ENCODE data around the gene SMC6. TPM values are rescaled to one million over a fixed set of nuclear protein-coding genes. Genes with fewer than 3 reads are reported as not detected.

Gene SMC6
- total RNA-seq, 2 experiments from 2014 or later: 19.7 to 19.9 TPM

DNA sequence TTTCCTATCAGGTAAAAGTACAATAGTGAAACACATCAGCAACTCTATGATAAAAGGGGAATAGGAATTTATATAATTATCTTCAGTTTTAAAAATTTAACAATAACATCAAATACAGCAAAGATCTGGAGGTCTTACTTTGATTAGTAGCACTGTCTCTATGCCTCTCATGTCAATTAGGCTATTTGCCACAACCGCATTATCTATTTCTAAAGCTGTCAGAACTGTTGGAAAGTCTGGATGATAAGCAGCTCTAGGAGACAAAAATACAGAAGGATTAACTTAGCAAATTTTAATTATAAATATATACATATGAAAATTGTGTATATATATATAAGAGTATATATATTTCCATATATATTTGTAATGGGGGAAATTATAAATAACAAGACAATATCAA lies 45.1 kb downstream of the SMC6 start:
- ATAC-seq: no peak
- DNase-seq: no peak
- Mint-ChIP-seq H3K36me3 (ENCODE audit: low read depth) (peaks cover 19% of the 10 kb centered on the region), H3K27me3 (no peaks in the 10 kb centered on the region), H3K4me3 (no peak overlapping the region), H3K27ac (no peak overlapping the region), H3K9me3 (no peaks in the 10 kb centered on the region), H3K4me1 (ENCODE audit: low read depth) (no peaks in the 10 kb centered on the region)
- CTCF ChIA-PET: interaction anchor here (1.3 to 2.2 kb wide), 2 partner anchors 11 to 37 kb away, joined by 4 to 11 read pairs; no protein-coding TSS in a partner anchor
- intact Hi-C loops (cut with micrococcal nuclease): no loop called here
- TF ChIP-seq, protein P1, sequence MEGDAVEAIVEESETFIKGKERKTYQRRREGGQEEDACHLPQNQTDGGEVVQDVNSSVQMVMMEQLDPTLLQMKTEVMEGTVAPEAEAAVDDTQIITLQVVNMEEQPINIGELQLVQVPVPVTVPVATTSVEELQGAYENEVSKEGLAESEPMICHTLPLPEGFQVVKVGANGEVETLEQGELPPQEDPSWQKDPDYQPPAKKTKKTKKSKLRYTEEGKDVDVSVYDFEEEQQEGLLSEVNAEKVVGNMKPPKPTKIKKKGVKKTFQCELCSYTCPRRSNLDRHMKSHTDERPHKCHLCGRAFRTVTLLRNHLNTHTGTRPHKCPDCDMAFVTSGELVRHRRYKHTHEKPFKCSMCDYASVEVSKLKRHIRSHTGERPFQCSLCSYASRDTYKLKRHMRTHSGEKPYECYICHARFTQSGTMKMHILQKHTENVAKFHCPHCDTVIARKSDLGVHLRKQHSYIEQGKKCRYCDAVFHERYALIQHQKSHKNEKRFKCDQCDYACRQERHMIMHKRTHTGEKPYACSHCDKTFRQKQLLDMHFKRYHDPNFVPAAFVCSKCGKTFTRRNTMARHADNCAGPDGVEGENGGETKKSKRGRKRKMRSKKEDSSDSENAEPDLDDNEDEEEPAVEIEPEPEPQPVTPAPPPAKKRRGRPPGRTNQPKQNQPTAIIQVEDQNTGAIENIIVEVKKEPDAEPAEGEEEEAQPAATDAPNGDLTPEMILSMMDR (IDR thresholded peaks at IDR 0.05): no peak
- POLR2A ChIA-PET: no interaction called here

DNA sequence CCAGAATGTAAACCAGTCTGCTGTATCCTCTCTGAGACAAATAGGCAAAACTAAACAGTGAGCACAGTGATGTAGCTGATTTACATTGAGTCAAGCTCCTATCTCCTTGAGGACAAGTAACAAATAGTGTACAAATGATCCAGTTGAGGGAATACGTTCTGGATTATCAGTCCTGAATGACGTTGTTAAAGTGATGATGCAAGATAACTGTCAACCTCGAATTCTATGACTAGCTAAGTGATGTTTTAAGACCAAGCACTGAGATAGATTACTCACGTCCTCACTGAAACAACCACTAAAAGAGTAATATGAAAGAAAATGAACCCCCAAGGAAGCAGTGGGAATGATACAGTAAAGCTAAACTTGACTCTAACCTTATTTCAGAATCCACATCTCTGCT lies 46.8 kb downstream of the SMC6 start:
- Mint-ChIP-seq H3K36me3 (ENCODE audit: low read depth) (peaks cover 13% of the 10 kb centered on the region), H3K4me1 (ENCODE audit: low read depth) (no peaks in the 10 kb centered on the region), H3K27ac (no peak overlapping the region), H3K9me3 (no peaks in the 10 kb centered on the region), H3K4me3 (no peak overlapping the region), H3K27me3 (no peaks in the 10 kb centered on the region)
- POLR2A ChIA-PET: no interaction called here
- ATAC-seq (no peak), DNase-seq (no peak)
- CTCF ChIA-PET: no interaction called here
- TF ChIP-seq, protein P1 (IDR thresholded peaks at IDR 0.05): no peak
- intact Hi-C loops (cut with micrococcal nuclease): no loop called here

DNA sequence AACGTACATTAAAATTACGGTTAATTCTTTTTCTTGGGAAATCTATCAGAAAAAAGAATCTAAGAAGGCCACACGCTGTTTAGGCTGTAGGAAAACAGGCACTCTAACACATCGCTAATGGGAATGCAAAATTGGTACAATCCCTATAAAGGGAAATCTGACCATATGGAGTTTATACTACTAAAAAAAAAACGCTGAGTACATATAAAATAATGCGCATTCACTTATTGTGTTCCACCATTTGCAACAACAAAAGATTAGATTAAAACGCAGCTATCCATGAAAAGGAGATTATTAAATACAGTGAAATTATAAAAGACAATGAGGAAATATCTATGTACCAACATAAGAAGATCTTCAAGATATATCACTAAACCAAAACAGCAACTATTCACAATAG lies 62.8 kb downstream of the SMC6 start:
- intact Hi-C loops (cut with micrococcal nuclease): no loop called here
- no peaks in the 10 kb centered on the region for H3K4me1 Mint-ChIP-seq (ENCODE audit: low read depth)
- H3K27me3 Mint-ChIP-seq: no peaks in the 10 kb centered on the region
- POLR2A ChIA-PET: no interaction called here
- ATAC-seq: no peak
- DNase-seq: no peak
- H3K36me3 Mint-ChIP-seq (ENCODE audit: low read depth): peaks cover 55% of the 10 kb centered on the region
- H3K4me3 Mint-ChIP-seq: no peak overlapping the region
- CTCF ChIA-PET: interaction anchor here (1.3 to 1.9 kb wide), 2 partner anchors 20 to 29 kb away, joined by 3 to 7 read pairs; no protein-coding TSS in a partner anchor
- no peak overlapping the region for H3K27ac Mint-ChIP-seq
- TF ChIP-seq, protein P1 (IDR thresholded peaks at IDR 0.05): no peak
- no peaks in the 10 kb centered on the region for H3K9me3 Mint-ChIP-seq

DNA sequence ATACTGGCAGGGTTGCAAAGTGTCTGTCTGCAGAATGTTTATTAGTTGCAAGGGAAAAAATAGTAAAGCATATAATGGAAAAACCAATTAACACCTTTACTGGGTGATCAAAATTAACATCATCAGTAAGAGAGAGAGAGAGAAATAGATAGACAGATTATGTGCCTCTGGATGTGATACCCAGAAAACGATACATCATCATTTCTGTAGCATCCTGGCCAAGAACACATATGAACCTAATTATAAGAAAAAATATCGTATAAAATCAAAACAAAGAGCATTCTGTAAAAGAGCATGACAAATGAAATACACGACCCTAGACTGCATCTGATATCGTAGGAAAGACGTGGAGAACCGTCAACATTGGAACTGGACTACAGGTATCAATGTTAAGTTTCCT lies 64.6 kb downstream of the SMC6 start:
- TF ChIP-seq, protein P1 (IDR thresholded peaks at IDR 0.05): no peak
- intact Hi-C loops (cut with micrococcal nuclease): no loop called here
- Mint-ChIP-seq H3K9me3 (no peaks in the 10 kb centered on the region), H3K27me3 (no peaks in the 10 kb centered on the region), H3K4me1 (ENCODE audit: low read depth) (no peaks in the 10 kb centered on the region), H3K4me3 (no peak overlapping the region), H3K36me3 (ENCODE audit: low read depth) (peaks cover 53% of the 10 kb centered on the region), H3K27ac (no peak overlapping the region)
- ChIA-PET CTCF (no interaction called here), POLR2A (no interaction called here)
- ATAC-seq (no peak), DNase-seq (no peak)

DNA sequence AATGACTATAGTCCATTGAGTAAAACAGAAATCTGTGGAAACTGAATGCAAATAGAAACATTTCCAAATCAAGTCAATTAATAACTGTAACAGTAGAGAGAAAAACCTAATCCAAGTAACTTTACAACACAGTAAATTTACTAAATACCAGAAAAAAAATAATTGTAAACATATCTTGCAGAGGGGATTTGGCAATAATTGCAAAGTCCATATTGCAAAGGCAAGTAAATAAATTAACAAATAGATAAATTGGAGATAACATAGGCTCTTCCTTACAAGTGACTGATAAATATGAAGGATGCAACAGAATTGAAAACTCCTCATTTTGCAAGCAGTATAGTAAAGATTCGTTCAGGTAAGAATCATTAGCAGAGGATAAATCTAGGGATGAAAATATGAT lies 65.0 kb downstream of the SMC6 start:
- DNase-seq (no peak), ATAC-seq (no peak)
- Mint-ChIP-seq H3K9me3 (no peaks in the 10 kb centered on the region), H3K4me3 (no peak overlapping the region), H3K4me1 (ENCODE audit: low read depth) (no peaks in the 10 kb centered on the region), H3K36me3 (ENCODE audit: low read depth) (peaks cover 53% of the 10 kb centered on the region), H3K27ac (no peak overlapping the region), H3K27me3 (no peaks in the 10 kb centered on the region)
- ChIA-PET CTCF (no interaction called here), POLR2A (no interaction called here)
- TF ChIP-seq, protein P1 (IDR thresholded peaks at IDR 0.05): no peak
- intact Hi-C loops (cut with micrococcal nuclease): no loop called here

Measured in activated CD8-positive, alpha-beta T cell treated with anti-CD3 and anti-CD28 coated beads for 36 hours (primary cell).